Stimulated activated CD4-positive, alpha-beta T cell treated with anti-CD3 and anti-CD28 coated beads, Interleukin-4, amount 100 ng/mL, for 48 hours (primary cell): ENCODE measurements around the gene LEUTX.
"Not testable (repeated sequence)": the region's sequence is repeated elsewhere in the genome, so short reads cannot be mapped to it uniquely, and the experiment has no call there.

ENCODE experiments used
- DNase-seq, 2 donors: peaks; one replicate each; pipeline ENCODE4 v3.0.0-alpha.2; 2020; ENCODE audit warnings: low read depth in 2 of 2

Gene LEUTX

GRCh38 chr19:39780894-39781293 lies 2.2 kb downstream of the LEUTX start:
- no peak for DNase-seq

- no peak for DNase-seq
These were observed 9.6 kb downstream of the LEUTX start for GRCh38 chr19:39788244-39788643.

DNA sequence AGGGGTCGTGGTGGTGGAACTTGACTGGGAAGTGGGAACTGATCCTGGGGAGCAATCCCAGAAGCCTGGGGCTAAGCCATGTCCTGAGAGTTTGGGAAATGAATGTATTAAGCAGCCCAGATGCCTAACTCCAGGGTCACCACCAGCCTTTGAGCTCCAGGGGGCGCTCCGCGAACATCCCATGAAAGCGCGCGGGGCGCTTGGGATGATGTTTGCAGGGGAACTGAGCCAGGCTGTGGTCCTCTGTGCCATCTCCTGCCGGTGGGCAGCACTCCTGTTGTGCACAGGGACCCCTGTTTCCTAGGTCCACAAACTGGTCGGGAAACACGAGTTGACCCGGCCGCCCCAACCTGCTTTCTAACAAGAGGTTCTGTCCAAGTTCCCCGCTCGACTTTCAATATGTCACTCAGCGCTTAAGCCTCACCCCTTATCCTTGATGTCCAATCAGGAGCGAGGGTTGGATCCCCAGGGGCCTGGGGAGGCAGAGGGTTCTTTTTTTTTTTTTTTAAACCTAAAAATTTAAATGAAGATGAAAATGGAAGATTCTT lies 14.4 kb downstream of the LEUTX start:
- peak; percentile 71 to 72 for DNase-seq

GRCh38 chr19:39795001-39795400 lies 16.3 kb downstream of the LEUTX start:
- DNase-seq: no peak

DNA sequence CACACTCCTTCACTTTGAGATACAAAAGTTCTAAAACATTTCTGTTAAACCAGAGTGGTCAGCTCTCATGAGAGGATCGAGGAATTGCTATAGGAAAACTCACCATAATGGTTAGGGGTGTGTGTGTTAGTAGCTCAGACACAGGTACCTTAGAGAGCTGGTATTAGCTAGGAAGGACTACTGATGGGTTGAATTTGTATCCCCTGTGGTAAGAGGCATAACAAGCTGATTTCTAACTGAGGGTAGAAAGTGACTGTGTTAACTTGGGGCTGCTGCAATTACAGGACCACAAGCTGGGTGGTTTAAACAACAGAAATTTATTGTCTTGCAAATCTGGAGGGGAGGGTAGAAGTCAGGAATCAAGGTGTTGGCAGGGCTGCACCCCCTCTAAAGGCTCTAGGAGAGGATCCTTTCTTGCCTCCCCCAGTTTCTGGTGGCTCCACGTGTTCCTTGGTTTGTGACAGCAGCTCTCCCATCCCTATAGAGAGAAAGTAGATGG lies 17.4 kb downstream of the LEUTX start:
- no peak for DNase-seq

- no peak for DNase-seq
These were observed 18.4 kb downstream of the LEUTX start for GRCh38 chr19:39797083-39797482.

DNA sequence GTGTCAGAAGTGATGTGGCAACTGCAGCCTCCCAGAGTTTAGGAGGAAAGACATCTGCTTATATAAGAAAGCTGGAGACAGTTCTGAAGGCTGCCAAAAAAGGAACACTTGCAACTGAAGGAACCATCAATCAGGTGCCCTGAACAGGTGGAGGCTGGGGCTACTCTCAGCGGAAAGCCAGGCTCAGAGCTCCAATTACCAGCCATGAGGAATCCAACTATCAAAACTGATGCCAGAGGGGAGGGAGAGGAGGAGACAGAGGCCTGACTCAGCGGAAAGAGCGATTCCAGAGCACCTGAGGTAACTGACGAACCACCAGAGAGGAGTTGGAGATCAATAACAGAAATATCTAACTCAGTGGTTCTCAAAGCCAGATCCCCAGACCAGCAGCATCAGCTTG lies 24.3 kb downstream of the LEUTX start:
- no peak for DNase-seq

DNA sequence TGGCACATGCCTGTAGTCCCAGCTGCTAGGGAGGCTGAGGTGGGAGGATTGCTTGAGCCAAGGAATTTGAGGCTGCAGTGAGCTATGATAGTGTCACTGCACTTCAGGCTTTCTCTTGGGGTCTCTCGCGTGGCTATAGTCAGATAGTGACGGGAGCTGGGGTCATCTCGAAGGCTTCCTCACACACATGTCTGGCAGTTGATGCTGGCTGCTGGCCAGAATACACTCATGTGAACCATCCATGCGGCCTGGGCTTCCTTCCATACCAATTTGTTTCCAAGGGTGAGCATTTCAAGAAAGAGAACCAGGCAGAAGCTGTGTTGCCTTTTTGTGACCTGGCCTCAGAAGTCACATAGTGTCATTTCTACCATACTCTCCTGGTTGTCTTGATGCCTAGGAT lies 26.4 kb downstream of the LEUTX start:
- no peak for DNase-seq

- DNase-seq: no peak
These were observed 29.3 kb downstream of the LEUTX start for GRCh38 chr19:39807846-39808364.

DNA sequence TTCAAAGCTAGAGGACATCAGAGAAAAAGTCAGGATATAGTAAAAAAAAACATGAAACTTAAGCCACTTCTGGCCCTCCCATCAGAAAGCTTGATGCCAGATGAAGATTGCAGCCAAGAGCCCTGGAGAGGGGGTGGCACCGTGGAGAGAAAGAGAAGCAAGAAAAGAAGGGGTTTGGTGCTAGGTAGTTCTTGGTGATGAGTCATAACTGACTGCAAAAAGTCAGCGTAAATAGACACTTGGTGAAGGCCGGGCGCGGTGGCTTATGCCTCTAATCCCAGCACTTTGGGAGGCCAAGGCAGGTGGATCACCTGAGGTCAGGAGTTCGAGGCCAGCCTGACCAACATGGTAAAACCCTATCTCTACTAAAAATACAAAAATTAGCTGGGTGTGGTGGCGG lies 30.0 kb downstream of the LEUTX start:
- not testable (repeated sequence) for DNase-seq

- no peak for DNase-seq
These were observed 30.7 kb downstream of the LEUTX start for GRCh38 chr19:39809368-39809767.

DNA sequence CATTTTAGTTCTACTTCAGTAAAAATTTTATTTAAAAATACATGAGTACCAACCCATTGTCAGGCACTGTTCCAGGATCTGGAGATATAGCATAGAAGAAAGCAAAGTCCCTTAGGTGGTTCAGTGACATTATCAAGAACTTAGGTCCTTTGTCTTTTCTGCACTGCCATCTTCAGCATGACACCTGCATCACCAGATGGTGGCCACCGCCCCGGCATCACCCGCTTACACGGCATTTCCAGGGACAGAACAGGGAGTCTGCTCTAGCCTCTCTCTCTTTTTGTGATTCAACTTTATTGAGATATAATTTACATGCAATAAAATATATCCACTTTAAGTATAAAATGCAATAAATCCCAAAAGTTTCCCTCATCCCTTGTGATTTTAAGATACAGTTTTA lies 31.8 kb downstream of the LEUTX start:
- no peak for DNase-seq

GRCh38 chr19:39811064-39811463 lies 32.4 kb downstream of the LEUTX start:
- DNase-seq: no peak

- DNase-seq: no peak
These were observed 34.8 kb downstream of the LEUTX start for GRCh38 chr19:39813264-39813993.

- DNase-seq: not testable (repeated sequence)
These were observed 35.5 kb downstream of the LEUTX start for GRCh38 chr19:39814111-39814510.

GRCh38 chr19:39814595-39814994 lies 35.9 kb downstream of the LEUTX start:
- DNase-seq: no peak

GRCh38 chr19:39816287-39817048 lies 37.8 kb downstream of the LEUTX start:
- DNase-seq: no peak

GRCh38 chr19:39817888-39818561 lies 39.4 kb downstream of the LEUTX start:
- no peak for DNase-seq

GRCh38 chr19:39818626-39819097 lies 40.0 kb downstream of the LEUTX start:
- DNase-seq: no peak

DNA sequence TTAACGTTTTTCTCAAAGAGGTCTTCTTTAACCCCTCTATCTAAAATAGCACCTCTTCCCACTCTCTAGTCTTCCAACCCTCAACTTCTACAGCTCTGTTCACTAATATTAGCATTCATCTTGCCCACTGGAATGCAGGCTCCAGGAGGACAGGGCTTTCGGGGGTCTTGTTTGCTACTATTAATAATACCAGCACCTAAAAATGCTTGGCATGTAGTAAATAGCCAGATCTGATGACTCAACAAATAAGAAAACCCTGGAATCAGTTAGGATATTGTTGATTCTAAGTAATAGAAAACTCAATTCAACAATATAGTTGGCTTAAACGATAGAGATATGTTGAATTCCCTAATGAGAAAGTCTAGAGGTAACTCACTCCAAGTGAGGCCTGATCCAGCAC lies 41.1 kb downstream of the LEUTX start:
- DNase-seq: no peak

DNA sequence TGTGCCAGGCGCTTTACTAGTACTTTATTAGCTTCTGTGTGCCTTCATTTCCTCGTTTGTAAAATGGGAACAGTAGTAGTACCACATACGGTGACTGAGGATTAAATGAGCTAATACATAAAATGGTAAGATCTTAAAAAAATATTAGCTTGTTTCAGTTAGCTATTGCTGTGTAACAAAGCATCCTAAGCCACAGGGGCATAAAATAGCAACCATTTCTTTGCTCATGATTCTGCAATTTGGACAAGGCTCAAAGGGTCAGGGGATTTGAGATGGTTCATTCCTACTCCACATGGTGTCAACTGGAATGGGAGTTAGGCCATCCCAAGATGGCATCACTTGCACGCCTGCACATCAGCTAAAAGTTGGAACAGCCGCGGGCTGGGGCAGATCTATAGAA lies 42.0 kb downstream of the LEUTX start:
- DNase-seq: no peak

DNA sequence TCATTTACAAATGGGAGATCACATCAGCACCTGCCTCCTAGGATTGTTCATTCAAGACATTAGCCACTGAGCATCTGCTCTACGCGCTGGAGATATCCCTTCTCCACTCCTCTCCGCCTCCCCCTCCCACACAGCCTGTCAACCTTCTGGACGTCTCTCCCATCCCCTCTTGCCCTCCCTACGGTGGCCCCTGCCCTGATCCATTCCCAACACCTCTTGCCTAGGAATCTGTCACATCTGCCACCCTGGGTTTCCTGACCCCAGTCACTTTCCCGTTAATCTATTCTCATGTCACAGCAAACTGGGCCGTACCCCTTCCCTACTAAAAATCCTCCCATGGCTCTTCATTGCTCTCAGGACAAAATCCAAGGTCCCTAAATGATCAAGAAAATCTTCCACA lies 45.0 kb downstream of the LEUTX start:
- no peak for DNase-seq
